Retina (tissue), 1 donor: ENCODE data around the gene IL27RA.

ENCODE experiments used
- DNase-seq: peaks from one replicate; pipeline ENCODE4 v3.0.0-alpha.2; 2016

Gene IL27RA

DNA sequence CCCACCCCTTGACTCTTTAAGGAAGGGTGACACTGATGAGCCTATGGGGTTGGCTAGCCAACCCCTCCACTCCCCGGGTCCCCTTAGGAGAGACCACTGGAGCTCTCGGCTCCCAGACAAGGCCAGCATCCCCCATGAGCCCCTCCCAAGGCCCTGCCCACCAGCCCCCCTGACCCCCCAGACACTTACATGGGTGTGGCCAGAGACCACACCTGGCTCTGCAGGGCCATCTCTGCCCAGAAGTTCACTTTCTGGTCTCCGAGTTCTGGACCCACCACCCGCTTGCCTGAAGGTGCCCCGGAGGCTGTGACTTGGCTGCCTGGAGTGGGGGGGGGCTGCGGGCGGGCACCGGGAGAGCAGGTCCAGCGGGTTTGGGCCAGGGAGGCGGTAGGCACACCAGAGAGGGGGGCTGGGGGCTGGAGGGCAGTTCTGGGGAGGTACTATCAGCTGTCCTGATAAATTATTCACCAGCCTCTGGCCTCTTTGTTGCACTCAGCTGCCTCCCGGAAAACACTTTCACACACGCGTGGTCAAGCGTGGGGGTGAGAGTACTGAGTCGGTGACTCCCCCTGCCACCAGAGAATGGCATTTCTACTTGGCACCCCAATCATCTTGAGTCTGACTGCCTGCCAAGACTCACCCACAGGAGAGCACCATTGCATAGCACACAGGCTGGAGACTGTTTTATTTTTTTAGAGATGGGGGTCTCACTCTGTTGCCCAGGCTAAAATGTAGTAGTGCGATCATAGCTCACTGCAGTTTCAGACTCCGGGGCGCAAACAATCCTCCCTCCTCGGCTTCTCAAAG lies 30.4 kb downstream of the IL27RA start, which contains the start of gene PALM3:
TSS of gene PALM3 (minus strand) at position 326 of the 807 bp plus-strand sequence. CDS start at position 230, 96 bp downstream.
- no peak for DNase-seq

DNA sequence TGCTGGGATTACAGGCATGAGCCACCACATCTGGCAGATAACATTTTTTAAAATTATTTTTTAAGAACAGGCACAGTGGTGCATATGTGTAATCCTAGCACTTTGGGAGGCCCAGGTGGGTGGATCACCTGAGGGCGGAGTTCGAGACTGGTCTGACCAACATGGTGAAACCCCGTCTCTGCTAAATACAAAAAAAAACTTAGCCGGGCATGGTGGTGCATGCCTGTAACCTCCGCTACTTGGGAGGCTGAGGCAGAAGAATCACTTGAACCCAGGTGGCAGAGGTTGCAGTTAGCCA lies 30.9 kb downstream of the IL27RA start:
- no peak for DNase-seq

DNA sequence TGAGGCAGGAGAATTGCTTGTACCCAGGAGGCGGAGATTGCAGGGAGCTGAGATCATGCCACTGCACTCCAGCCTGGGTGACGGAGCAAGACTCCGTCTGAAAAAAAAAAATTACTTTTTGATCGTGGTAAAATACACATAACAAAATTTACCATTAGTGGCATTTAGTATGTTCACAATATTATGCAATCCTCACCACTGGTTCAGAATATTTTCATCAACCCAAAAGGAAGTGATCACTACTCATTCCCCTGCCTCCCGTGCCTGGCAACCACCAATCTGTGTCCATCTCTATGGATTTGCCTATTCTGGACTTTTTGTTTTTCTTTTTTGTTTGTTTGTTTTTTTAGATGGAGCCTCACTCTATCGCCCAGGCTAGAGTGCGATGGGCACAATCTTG lies 31.5 kb downstream of the IL27RA start:
- DNase-seq, result no peak

GRCh38 chr19:14066134-14066533 lies 34.6 kb downstream of the IL27RA start:
- DNase-seq, result no peak

DNA sequence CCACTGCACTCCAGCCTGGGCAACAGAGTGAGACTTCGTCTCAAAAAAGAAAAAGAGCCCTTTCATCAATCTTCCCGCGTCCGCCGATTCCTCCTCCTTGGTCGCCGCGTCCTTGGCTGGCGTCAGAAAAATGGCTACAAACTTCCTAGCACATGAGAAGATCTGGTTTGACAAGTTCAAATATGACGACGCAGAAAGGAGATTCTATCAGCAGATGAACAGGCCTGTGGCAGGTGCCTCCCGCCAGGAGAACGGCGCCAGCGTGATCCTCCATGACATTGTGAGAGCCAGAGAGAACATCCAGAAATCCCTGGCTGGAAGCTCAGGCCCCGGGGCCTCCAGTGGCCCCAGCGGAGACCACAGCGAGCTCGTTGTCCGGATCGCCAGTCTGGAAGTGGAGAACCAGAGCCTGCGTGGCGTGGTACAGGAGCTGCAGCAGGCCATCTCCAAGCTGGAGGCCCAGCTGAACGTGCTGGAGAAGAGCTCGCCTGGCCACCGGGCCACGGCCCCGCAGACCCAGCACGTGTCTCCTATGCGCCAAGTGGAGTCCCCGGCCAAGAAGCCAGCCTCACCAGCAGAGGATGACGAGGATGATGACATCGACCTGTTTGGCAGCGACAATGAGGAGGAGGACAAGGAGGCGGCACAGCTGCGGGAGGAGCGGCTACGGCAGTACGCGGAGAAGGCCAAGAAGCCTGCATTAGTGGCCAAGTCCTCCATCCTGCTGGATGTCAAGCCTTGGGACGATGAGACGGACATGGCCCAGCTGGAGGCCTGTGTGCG lies 38.9 kb downstream of the IL27RA start:
- DNase-seq, result no peak

DNA sequence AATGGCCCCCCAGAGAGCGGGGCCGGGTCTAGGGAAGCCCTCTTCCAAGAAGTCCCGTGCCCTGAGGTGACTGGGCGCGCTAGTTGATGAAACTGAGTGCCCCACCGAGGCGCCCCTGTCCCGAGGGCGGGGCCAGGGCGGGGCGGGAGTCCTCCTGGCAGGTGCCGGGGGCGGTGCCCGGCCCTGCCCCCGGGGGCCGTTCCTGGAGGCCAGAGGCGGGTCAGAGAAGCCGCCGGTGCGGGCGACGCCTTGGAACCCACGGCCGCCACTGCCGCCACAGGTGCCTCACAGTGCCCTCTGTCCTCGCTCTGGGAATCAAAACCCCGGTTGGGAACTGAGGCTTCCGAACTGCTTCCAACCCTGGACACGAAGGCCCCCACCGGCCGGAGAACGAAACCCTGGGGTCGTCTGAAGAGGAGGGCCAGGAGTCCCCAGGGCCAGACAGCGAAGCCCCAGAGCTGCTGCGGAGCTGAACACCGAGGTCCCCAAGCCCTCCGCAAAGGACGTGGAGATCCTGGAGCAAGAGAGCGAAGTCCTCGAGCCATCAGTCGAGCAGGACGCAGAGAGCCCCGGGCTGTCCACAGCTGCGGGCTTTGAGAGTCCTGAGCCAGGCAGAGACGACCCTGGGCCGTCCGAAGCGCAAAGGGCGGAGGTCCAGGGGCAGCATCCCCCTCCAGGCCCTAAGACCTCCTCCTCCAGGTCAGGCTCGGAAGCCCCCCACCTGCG lies 41.1 kb downstream of the IL27RA start, which contains the start of gene MISP3:
TSS of gene MISP3 (plus strand) at position 252 of the 726 bp plus-strand sequence. CDS start 524 bp downstream, outside the sequence.
- DNase-seq, result peak; percentile 77

GRCh38 chr19:14073261-14073924 lies 41.8 kb downstream of the IL27RA start:
- peak; percentile 81 for DNase-seq

GRCh38 chr19:14073925-14074838 lies 42.6 kb downstream of the IL27RA start:
- peak; percentile 66 for DNase-seq

- DNase-seq, result no peak
Observed at GRCh38 chr19:14078411-14078810, 46.8 kb downstream of the IL27RA start.

- peak; percentile 98 for DNase-seq
Observed at GRCh38 chr19:14080887-14081796, 49.6 kb downstream of the IL27RA start.

GRCh38 chr19:14081797-14082674 lies 50.5 kb downstream of the IL27RA start:
- DNase-seq, result no peak

GRCh38 chr19:14082675-14082960 lies 51.1 kb downstream of the IL27RA start:
- no peak for DNase-seq

DNA sequence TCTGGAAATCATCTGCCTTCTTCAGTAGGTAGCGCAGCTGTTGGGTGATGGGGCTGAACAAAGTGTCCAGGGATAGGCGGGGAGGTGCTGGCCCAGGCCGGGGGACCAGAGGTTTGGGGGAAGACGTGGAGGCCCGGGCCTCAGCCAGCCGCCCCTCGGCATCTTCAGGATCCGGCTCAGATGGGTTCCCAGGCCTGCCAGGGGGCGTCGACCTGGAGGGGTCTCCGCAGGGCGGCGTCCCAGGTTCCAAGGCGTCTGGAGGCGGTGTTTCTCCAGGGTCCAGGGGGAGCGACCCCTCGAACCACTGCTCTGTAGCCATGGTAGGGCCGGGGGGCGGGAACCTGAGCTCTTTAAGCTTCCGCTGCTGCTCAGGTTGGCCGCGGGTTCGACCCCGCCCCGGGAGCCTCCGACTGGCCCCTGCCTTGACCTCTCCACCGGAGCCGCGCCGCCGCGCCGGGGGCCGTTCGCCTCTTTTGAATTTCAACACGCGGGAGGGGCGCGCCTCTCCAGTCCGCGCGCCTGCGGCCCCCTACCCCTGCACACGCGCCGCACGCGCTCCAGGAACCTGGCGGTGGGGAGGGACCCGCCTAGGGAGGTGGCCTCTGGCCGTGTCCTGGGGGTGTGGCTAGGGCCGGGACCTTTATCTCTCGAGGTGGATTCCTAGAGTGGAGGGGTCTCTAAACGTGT lies 53.9 kb downstream of the IL27RA start, which contains the start of gene C19orf67:
TSS of gene C19orf67 (minus strand) at position 475 of the 687 bp plus-strand sequence. CDS start at position 319, 156 bp downstream.
- DNase-seq, result no peak

- no peak for DNase-seq
Observed at GRCh38 chr19:14086098-14086497, 54.5 kb downstream of the IL27RA start.

DNA sequence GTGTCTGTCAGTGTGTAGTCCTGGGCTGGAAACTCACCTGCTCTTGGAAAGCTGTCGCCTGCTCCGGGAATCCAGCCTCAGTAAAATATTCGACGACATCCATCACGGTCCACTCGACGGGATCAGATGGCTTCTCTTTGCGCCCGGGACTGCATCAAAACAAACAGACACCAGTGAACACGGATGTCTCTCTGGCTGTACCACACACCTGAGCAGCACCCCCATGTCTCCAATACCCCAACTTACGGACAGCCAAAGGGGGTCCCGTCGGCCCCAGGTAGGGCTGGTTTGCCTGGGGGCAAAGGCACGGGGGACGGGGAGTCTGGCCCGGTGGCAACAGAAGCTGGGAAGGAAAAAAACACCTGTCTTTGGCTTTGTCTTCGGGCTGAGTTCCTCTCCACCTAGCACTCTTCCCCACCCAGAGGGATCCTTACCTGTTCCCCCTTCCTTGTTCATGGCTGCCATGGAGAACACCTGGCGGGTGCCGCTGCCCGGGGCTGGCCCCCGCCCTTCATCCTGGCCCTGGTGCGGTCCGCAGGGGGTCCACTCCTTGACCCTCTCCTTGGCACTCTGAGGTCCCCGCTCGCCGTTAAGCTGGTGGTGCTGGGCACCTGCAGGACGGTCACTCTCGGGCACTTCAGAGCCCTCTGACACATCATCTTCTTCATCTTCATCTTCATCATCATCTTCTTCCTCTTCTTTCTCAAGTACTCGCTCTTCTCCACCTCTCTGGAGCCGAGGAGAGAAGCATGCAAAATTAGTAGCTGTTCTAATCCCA lies 57.3 kb downstream of the IL27RA start:
- no peak for DNase-seq

GRCh38 chr19:14089412-14089661 lies 57.8 kb downstream of the IL27RA start:
- no peak for DNase-seq

DNA sequence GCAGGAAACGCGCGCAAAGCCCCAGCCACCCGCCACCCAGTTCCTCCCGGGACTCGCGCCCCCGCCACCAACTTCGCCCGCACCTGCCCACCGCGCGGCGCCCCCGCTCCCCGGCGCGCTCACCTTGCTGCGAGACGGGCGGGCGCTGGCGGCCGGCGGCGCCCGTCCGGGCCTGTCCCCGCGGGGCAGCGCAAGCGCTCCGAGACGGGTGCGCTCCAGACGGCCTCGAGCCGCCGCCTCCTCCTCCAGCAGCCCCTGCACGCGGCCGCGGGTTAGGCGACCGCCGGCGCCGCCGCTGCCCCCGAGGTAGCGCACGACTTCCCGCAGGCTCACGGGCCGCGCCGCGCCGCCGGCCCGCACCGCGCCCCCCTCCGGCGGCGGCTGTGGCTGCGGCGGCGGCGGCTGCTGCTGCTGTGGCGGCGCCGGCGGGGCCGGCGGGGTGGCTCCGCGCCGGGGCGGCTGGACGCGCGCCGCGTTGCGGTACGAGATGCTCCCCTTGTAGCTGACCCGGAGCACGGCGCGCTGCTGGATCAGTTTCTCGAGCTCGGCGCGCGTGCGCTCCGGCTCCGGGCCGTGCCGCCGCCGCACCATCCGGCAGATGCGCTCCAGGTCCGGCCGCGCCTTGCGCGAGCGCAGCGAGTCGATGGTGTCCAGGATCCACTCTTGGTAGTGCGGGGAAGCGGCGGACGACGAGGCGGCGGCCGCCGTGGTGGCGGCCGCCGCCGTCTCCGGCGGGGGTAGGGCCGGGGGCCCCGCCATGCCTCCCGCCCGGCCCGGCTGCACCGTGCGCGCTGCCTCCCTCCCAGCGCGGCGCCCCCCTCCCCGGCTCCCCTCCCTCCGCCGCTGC lies 58.3 kb downstream of the IL27RA start:
- peak; percentile 56 for DNase-seq
